NB4 (cell line): ENCODE measurements around the gene PPFIBP2.

Source experiments
- POLR2A ChIP-seq: IDR thresholded peaks from 2 replicates; pipeline ENCODE4 v1.6.1; 2011; ENCODE audit warnings: mild to moderate bottlenecking; ENCODE audit not compliant: insufficient read length; ENCODE audit errors: extremely low read depth
- TF ChIP-seq, protein P1 (sequence below): IDR thresholded peaks from one replicate; pipeline ENCODE4 v1.5.1; 2012; ENCODE audit warnings: low read depth, low read length

DNA sequence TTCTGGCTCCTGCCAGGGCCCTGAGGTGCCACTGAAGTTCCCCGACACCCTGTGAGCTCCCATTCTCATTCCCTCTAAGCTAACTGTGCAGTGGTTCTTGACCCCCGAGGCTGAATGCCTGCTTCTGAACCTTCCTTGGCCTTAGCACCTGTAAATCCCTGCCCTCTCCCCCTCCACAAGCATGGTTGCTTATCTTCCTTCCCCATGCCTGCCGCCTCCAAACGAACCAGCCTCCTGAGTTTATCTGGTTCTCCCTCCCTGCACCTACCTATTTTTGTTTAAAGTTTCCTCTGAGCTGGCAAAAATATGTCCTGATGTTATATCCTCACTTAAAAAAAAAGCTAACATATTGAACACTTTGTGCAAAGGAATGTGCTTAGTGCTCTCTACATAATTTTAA lies 33.9 kb downstream of the PPFIBP2 start:
- TF ChIP-seq, protein P1, sequence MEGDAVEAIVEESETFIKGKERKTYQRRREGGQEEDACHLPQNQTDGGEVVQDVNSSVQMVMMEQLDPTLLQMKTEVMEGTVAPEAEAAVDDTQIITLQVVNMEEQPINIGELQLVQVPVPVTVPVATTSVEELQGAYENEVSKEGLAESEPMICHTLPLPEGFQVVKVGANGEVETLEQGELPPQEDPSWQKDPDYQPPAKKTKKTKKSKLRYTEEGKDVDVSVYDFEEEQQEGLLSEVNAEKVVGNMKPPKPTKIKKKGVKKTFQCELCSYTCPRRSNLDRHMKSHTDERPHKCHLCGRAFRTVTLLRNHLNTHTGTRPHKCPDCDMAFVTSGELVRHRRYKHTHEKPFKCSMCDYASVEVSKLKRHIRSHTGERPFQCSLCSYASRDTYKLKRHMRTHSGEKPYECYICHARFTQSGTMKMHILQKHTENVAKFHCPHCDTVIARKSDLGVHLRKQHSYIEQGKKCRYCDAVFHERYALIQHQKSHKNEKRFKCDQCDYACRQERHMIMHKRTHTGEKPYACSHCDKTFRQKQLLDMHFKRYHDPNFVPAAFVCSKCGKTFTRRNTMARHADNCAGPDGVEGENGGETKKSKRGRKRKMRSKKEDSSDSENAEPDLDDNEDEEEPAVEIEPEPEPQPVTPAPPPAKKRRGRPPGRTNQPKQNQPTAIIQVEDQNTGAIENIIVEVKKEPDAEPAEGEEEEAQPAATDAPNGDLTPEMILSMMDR = no peak
- TF ChIP-seq POLR2A = no peak
